WTC11 (cell line): Measurements from ENCODE around the gene PPP5C. TPM values are rescaled to one million over a fixed set of nuclear protein-coding genes. Genes with fewer than 3 reads are reported as not detected.

ENCODE experiments used
- ATAC-seq: fragments of 200-7000 bp; cut with Tn5 transposase; 2 replicates; pipeline ENCODE4 v1.10.0; 2021; ENCODE audit warnings: mild to moderate bottlenecking, moderate library complexity
- CTCF ChIA-PET: fragments of 300-600 bp; sonication (Branson Sonifier 250); formaldehyde crosslinking; loops from one replicate; lab custom pipeline; 2021; ENCODE audit warnings: antibody characterized with exemption; lab: Charles Lee
- POLR2A ChIA-PET: fragments of 350-600 bp; sonication (Branson Sonifier 250); formaldehyde crosslinking; loops from one replicate; lab custom pipeline; 2021; ENCODE audit warnings: antibody characterized with exemption; lab: Charles Lee
- DNase-seq: peaks from one replicate; pipeline ENCODE4 v3.0.0; 2021; ENCODE audit warnings: low spot score
- H3K27ac Mint-ChIP-seq: 2 replicates; pipeline ENCODE4 v1.8.0; 2021; ENCODE audit warnings: mixed read lengths
- H3K27me3 Mint-ChIP-seq: 2 replicates; pipeline ENCODE4 v1.8.0; 2021; ENCODE audit warnings: low read depth, mild to moderate bottlenecking, moderate library complexity, mixed read lengths
- H3K36me3 Mint-ChIP-seq: 2 replicates; pipeline ENCODE4 v1.8.0; 2021; ENCODE audit warnings: mixed read lengths
- H3K4me1 Mint-ChIP-seq: 2 replicates; pipeline ENCODE4 v1.8.0; 2022; ENCODE audit warnings: mixed read lengths
- H3K4me3 Mint-ChIP-seq: 2 replicates; pipeline ENCODE4 v1.8.0; 2021; ENCODE audit warnings: mild to moderate bottlenecking, moderate library complexity, mixed read lengths
- H3K9me3 Mint-ChIP-seq: 2 replicates; pipeline ENCODE4 v1.8.0; 2021; ENCODE audit warnings: mixed read lengths
- AFF4 ChIP-seq: sonication (generic); formaldehyde crosslinking; IDR thresholded peaks from 2 replicates; pipeline ENCODE4 v1.8.1; 2023; ENCODE audit warnings: mild to moderate bottlenecking, missing genetic modification reagents, borderline replicate concordance
- ATF3 ChIP-seq: sonication (generic); formaldehyde crosslinking; conservative IDR thresholded peaks from 2 replicates; pipeline ENCODE4 v1.8.1; 2022; ENCODE audit warnings: mild to moderate bottlenecking, missing genetic modification reagents
- CREB1 ChIP-seq: sonication (generic); formaldehyde crosslinking; IDR thresholded peaks from 2 replicates; pipeline ENCODE4 v1.8.0; 2023; ENCODE audit warnings: mild to moderate bottlenecking, missing genetic modification reagents
- E2F1 ChIP-seq: sonication (generic); formaldehyde crosslinking; IDR thresholded peaks from 2 replicates; pipeline ENCODE4 v1.8.0; 2022; ENCODE audit warnings: mild to moderate bottlenecking, missing genetic modification reagents
- FOXK1 ChIP-seq: sonication (generic); formaldehyde crosslinking; IDR thresholded peaks from 2 replicates; pipeline ENCODE4 v1.8.0; 2022; ENCODE audit warnings: mild to moderate bottlenecking, moderate library complexity, missing genetic modification reagents
- FOXP1 ChIP-seq: sonication (generic); formaldehyde crosslinking; IDR thresholded peaks from 2 replicates; pipeline ENCODE4 v1.8.0; 2022; ENCODE audit warnings: missing genetic modification reagents, mild to moderate bottlenecking, moderate library complexity, borderline replicate concordance
- HMGA2 ChIP-seq: fragments of 250-450 bp; sonication (Bioruptor Pico); IDR thresholded peaks from 2 replicates; pipeline ENCODE4 v1.4.0; 2021; ENCODE audit warnings: mild to moderate bottlenecking, moderate library complexity
- JUN ChIP-seq: sonication (generic); formaldehyde crosslinking; IDR thresholded peaks from 2 replicates; pipeline ENCODE4 v1.8.0; 2023; ENCODE audit warnings: mild to moderate bottlenecking, missing genetic modification reagents
- KAT7 ChIP-seq: sonication (generic); formaldehyde crosslinking; IDR thresholded peaks from 2 replicates; pipeline ENCODE4 v1.8.1; 2023; ENCODE audit warnings: missing genetic modification reagents, mild to moderate bottlenecking, borderline replicate concordance
- MXD4 ChIP-seq: fragments of 250-450 bp; sonication (Bioruptor Pico); IDR thresholded peaks from 2 replicates; pipeline ENCODE4 v1.8.0; 2021; ENCODE audit warnings: mild to moderate bottlenecking, moderate library complexity, borderline replicate concordance
- MYBL2 ChIP-seq: sonication (generic); formaldehyde crosslinking; IDR thresholded peaks from 2 replicates; pipeline ENCODE4 v1.8.1; 2023; ENCODE audit warnings: mild to moderate bottlenecking, moderate library complexity, missing genetic modification reagents
- NFE2L1 ChIP-seq: sonication (generic); formaldehyde crosslinking; IDR thresholded peaks from 2 replicates; pipeline ENCODE4 v1.8.1; 2023; ENCODE audit warnings: missing genetic modification reagents
- OVOL2 ChIP-seq: fragments of 250-450 bp; sonication (Bioruptor Pico); IDR thresholded peaks from 2 replicates; pipeline ENCODE4 v1.9.0; 2021; ENCODE audit warnings: mild to moderate bottlenecking, borderline replicate concordance
- PRDM15 ChIP-seq: sonication (generic); formaldehyde crosslinking; IDR thresholded peaks from 2 replicates; pipeline ENCODE4 v1.8.0; 2022; ENCODE audit warnings: missing genetic modification reagents
- RELA ChIP-seq: sonication (generic); formaldehyde crosslinking; IDR thresholded peaks from 2 replicates; pipeline ENCODE4 v1.8.1; 2022; ENCODE audit warnings: missing genetic modification reagents, mild to moderate bottlenecking, borderline replicate concordance
- RORB ChIP-seq: fragments of 250-450 bp; sonication (Bioruptor Pico); IDR thresholded peaks from 2 replicates; pipeline ENCODE4 v1.9.0; 2021; ENCODE audit warnings: mild to moderate bottlenecking
- TP53 ChIP-seq: sonication (generic); formaldehyde crosslinking; IDR thresholded peaks from 2 replicates; pipeline ENCODE4 v1.8.1; 2023; ENCODE audit warnings: mild to moderate bottlenecking, missing genetic modification reagents
- ZNF281 ChIP-seq: sonication (generic); formaldehyde crosslinking; IDR thresholded peaks from 2 replicates; pipeline ENCODE4 v1.8.0; 2023; ENCODE audit warnings: mild to moderate bottlenecking, missing genetic modification reagents
- ZNF396 ChIP-seq: fragments of 250-450 bp; sonication (Bioruptor Pico); IDR thresholded peaks from 2 replicates; pipeline ENCODE4 v1.8.0; 2021; ENCODE audit warnings: mild to moderate bottlenecking, moderate library complexity, borderline replicate concordance
- ZNF416 ChIP-seq: fragments of 250-450 bp; sonication (Bioruptor Pico); IDR thresholded peaks from 2 replicates; pipeline ENCODE4 v1.9.0; 2021; ENCODE audit warnings: mild to moderate bottlenecking, inconsistent platforms
- total RNA-seq: library from RNA; stranded (reverse); gene quantifications from 3 replicates; pipeline ENCODE4 v1.2.3, GENCODE V29; 2021

PPP5C gene
- total RNA-seq, 1 experiment from 2014 or later: 107 TPM

- ChIA-PET POLR2A (no interaction called here), CTCF (interaction anchor here (1.3 kb wide), 1 partner anchor 262 kb away, joined by 3 read pairs; no protein-coding TSS in a partner anchor)
- Mint-ChIP-seq H3K4me1 (0 out of 2 replicates have a peak, but pooled peaks cover 5% of the 10 kb centered on the region), H3K27me3 (no peaks in the 10 kb centered on the region; the same call in 1 of the 2 replicates), H3K4me3 (no peak overlapping the region), H3K9me3 (no peaks in the 10 kb centered on the region), H3K27ac (no peak overlapping the region), H3K36me3 (peaks cover 4% of the 10 kb centered on the region)
- no peak for ATAC-seq
- DNase-seq: no peak
- no peak for TF ChIP-seq JUN (CRISPR knock-in tag)
- no peak for TF ChIP-seq MXD4 (CRISPR knock-in tag)
- no peak for TF ChIP-seq KAT7 (CRISPR knock-in tag)
- TF ChIP-seq FOXP1 (CRISPR knock-in tag): no peak
- no peak for TF ChIP-seq TP53
- TF ChIP-seq ZNF281 (CRISPR knock-in tag): no peak
- no peak for TF ChIP-seq PRDM15
- TF ChIP-seq NFE2L1 (CRISPR knock-in tag): no peak
- TF ChIP-seq E2F1: no peak
- no peak for TF ChIP-seq HMGA2 (CRISPR knock-in tag)
- no peak for TF ChIP-seq OVOL2 (CRISPR knock-in tag)
- TF ChIP-seq RORB (CRISPR knock-in tag): no peak
Observed at GRCh38 chr19:46340051-46340659, 6.7 kb upstream of the PPP5C start.

GRCh38 chr19:46341937-46342336, 5.0 kb upstream of the PPP5C start:
- Mint-ChIP-seq H3K9me3 (no peaks in the 10 kb centered on the region), H3K27ac (no peak overlapping the region), H3K4me3 (no peak overlapping the region), H3K36me3 (peaks cover 4% of the 10 kb centered on the region), H3K27me3 (no peaks in the 10 kb centered on the region; the same call in 1 of the 2 replicates)
- ChIA-PET CTCF (interaction anchor here (1.0 to 1.2 kb wide), 2 partner anchors 38 to 61 kb away, joined by 3 to 4 read pairs; no protein-coding TSS in a partner anchor), POLR2A (interaction anchor here (0.6 kb wide), 1 partner anchor 114 kb away, joined by 3 read pairs; no protein-coding TSS in a partner anchor)
- ATAC-seq: no peak
- TF ChIP-seq ZNF396 (CRISPR knock-in tag) (no peak), MYBL2 (CRISPR knock-in tag) (no peak)
- TF ChIP-seq, all 79 proteins: peak for 0
- 0 out of 2 replicates have a peak, but pooled peaks cover 9% of the 10 kb centered on the region for H3K4me1 Mint-ChIP-seq
- DNase-seq: no peak

- TF ChIP-seq MYBL2 (CRISPR knock-in tag): no peak
- TF ChIP-seq ZNF416 (CRISPR knock-in tag): no peak
- no peak for TF ChIP-seq FOXK1 (CRISPR knock-in tag)
- TF ChIP-seq FOXP1 (CRISPR knock-in tag): no peak
- TF ChIP-seq NFE2L1 (CRISPR knock-in tag): no peak
- TF ChIP-seq RELA (CRISPR knock-in tag): no peak
- TF ChIP-seq CREB1 (CRISPR knock-in tag): no peak
- TF ChIP-seq AFF4: no peak
- TF ChIP-seq ATF3: no peak
- CTCF ChIA-PET: interaction anchor here (0.9 kb wide), 1 partner anchor 29 kb away, joined by 3 read pairs; no protein-coding TSS in a partner anchor
- Mint-ChIP-seq H3K27me3 (no peaks in the 10 kb centered on the region; the same call in 1 of the 2 replicates), H3K9me3 (no peaks in the 10 kb centered on the region), H3K4me1 (peaks cover 28% of the 10 kb centered on the region), H3K27ac (no peak overlapping the region; the same call in 1 of the 2 replicates), H3K36me3 (peaks cover 11% of the 10 kb centered on the region), H3K4me3 (no peak overlapping the region)
- no peak for DNase-seq
- POLR2A ChIA-PET: no interaction called here
- ATAC-seq: no peak
Observed at GRCh38 chr19:46344363-46344762, 2.5 kb upstream of the PPP5C start.
